SW480 (cell line): ENCODE results near the gene UBE2O.
"Not testable (repeated sequence)": the region's sequence is repeated elsewhere in the genome, so short reads cannot be mapped to it uniquely, and the experiment has no call there.

Source experiments
- DNase-seq: peaks from one replicate; pipeline ENCODE4 v3.0.0-alpha.2; 2016; ENCODE audit warnings: low spot score

The UBE2O gene

DNA sequence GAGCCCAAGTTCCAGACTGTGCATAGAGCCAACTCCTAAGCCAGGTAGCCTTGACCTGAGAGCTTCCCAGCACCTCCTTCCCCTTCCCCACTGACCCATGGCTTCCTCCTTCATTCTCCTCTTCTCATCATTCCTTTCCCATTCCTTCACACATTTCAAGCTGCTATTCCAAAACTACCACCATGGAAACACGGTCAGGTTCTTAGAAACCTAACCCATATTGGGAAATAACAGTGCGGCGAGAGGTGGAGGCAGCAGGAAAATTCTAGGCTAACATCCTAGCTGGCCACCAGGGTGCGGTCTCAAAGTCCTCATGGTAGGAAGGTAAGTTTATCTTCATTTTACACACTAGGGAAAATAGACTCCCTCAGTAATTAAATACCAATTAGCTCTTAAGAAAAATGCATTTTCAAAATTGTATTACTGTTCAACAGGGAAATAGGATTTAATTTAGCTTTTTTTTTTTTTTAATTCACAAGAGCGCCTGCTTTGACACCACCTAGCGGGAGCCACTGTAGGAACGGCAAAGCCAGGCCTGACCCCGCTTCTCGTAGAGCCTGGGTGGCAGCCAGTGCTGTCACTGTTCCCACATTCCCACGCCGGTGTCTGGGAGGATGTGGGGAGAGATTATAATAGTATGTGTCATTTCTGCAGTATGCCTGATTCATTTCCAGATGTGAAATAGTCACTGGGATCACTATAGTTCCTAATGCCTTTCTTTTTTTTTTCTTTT, 82.5 kb downstream of the UBE2O start:
- DNase-seq = no peak

DNA sequence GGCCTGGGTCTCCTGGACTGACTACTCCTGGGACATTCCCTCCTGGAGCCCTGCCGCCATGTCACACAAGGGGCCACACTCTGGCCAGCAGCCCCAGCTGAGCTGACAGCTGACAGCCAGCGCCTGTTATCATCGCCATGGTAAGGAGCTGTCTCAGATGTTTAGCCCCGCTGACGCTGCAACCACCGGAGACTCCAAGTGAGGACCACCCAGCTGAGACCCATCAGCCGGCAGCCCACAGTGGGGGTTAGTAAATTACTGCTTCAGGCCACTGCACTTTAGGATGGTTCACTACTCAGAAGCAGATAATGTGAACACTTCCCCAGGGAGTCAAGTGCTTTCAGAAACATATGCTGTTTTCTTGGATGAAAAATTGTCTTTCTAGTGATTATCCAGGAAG, 83.1 kb downstream of the UBE2O start:
- no peak for DNase-seq

DNA sequence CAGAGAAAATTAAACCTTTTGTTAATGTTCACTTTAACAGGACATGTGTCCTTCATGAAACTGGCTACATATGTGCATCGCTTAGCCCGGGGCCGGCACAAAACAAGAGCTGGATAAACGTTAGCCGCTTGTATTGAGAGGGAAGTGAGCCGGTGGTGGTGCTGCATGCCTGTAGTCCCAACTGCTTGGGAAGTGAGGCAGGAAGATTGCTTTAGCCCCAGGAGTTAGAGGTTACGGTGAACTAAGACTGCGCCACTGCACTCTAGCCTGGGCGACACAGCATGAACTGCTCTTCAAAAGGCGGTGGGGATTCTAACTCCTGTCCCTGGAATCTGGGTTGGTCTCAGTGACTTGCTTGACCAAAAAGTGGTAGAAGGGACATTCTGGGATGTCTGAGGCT, 83.6 kb downstream of the UBE2O start:
- DNase-seq = no peak

DNA sequence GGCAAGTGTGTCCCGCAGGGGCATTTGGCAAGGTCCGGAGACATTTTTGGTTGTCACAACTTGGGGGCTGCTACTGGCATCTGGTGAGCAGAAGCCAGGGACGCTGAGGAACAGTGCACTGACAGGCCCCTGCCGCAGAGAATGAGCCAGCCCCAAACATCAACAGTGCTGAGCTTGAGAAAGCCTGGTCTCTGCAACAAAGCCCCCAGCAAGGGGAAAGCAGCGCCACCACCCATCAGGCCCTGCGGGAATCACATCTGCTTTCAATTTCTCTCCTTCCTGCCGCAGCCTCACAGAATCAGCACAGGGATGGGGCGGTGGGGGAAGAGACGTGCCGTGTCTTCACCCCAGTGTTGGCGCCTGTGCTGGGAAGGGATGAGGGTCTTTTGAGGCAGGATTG, 84.4 kb downstream of the UBE2O start:
- DNase-seq = no peak

DNA sequence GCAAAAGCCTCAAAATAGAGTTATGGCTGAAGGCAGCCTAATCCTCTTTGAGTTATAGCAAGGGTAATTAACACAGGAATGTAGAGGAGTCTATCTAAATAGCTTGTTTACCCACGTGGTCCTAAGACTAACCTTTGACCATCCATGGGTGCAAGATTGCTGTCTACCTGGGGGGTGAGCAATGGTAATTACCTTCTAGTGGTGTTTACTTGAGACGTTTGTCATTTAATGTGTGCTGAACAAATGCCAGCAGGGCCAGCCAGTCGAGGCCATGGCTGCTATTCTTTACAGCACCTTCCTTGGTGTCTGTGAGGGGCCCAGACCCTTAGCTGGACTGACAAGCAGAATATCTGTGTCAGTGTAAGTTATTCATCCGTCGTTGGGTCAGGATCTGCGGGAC, 85.3 kb downstream of the UBE2O start:
- no peak for DNase-seq

DNA sequence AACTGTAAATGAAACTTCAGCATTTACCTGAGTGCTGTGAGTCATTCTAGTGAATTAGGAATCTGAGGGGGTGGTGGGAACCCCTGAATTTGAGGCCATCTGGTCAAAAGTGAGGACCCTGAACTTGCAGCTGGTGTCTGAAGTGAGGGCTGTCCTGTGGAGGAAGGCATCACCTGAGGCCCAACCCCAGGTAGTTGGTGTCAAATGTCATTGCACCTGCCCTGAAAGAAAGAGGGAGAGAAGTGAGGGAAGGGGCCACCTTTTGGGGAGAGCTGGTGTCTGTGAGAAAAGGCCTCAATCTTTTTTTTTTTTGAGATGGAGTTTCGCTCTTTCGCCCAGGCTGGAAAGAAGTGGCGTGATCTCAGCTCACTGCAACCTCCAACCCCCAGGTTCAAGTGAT, 86.7 kb downstream of the UBE2O start:
- DNase-seq = no peak

DNA sequence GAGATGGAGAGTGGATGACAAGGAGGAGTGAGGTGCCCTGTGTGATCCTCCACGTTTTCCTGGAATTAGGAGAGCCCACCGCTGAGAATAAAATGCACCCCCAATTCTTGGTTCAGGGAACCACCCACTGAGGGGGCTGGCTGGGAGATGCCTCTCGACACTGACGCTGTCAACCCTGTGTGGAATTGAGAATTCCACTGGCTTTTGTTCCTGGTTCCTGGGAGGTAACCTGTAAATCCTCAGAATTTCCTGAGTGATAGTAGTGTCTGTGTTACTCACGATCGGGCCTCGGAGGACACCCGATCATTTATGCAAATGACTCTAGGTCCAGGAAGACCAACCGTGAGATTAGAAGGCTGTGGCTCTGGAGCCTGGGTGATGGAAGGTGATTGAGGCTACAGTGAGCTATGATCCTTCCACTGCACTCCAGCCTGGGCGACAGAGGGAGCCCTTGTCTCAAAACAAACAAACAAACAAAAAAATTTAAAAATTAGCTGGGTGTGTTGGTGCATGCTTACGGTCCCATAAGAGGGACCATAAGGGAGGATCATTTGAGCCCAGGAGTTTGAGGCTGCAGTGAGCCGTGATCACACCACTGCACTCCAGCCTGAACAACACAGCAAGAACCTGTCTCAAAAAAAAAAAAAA, 87.6 kb downstream of the UBE2O start:
- DNase-seq = peak; percentile 36

DNA sequence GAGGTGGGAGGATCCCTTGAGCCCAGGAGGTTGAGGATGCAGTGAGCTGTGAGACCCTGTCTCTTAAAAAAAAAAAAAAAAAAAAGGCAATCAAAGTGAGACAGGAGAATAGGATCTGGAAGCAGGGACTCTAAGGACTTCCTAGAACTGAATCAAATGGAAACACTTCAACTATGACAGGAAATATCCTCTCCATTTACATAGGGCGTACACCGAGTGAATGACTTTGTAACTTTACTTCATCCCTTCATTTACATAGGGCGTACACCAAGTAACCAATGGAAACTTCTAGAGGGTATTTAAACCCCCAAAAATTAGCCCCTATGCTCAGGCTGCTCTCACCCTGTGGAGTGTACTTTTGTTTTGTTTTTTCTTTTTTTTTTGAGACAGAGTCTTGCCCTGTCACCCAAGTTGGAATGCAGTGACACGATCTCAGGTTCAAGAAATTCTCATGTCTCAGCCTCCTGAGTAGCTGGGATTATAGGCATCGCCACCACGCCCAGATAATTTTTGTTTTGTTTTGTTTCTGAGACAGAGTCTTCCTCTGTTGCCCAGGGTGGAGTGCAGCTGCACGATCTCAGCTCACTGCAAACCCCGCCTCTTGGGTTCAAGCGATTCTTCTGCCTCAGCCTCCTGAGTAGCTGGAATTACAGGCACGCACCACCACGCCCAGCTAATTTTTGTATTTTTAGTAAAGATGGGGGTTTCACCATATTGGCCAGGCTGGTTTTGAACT, 89.7 kb downstream of the UBE2O start:
- DNase-seq = no peak

DNA sequence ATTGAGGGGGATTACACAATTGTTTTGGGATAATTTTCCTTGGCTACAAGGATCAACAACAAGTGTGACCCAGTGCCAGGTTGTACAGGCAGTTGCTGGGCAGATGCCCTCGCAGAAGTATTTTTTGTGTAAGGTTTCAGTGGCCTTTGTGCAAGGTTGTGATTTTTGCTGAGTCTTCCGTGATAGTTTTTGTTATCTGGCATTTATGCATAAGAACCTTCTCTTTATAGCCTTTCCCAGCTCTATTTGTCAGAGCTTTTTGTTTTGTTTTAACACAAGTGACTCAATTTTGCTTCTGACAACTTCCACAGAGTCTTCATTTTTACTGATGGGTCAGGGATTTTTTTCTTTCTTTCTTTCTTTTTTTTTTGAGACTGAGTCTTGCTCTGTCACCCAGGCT, 92.5 kb downstream of the UBE2O start:
- DNase-seq = no peak

DNA sequence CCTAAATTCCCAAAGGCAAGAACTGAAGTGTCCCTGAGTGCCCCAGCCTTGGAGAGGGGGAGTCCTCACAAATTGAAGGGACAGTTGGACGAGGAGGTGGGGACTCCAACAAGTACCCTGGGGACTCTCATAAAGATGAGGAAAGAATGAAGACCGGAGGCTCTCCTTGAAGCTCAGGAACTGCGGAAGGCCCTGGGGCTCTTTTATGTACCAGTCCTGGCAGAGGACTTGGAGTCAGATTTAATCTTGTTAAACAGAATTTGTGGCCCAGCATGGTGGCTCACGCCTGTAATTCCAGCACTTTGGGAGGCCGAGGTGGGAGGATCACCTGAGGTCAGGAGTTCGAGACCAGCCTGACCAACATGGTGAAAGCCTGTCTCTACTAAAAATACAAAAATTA, 93.2 kb downstream of the UBE2O start:
- not testable (repeated sequence) for DNase-seq

DNA sequence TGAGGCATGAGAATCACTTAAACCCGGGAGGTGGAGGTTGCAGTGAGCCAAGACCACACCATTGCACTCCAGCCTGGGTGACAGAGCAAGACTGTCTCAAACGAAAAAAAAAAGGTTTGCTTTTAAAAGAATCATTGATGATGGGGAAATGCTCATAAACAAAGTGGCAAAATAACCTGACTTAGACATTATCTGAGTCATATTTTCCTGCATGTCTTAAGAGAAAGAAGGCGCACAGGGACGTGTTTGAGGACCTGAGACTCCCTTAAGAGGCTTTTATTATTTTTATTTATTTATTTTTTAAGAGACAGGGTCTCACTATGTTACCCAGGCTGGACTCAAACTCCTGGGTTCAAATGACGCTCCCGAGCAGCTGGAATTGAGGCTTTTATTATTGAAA, 93.6 kb downstream of the UBE2O start:
- no peak for DNase-seq

DNA sequence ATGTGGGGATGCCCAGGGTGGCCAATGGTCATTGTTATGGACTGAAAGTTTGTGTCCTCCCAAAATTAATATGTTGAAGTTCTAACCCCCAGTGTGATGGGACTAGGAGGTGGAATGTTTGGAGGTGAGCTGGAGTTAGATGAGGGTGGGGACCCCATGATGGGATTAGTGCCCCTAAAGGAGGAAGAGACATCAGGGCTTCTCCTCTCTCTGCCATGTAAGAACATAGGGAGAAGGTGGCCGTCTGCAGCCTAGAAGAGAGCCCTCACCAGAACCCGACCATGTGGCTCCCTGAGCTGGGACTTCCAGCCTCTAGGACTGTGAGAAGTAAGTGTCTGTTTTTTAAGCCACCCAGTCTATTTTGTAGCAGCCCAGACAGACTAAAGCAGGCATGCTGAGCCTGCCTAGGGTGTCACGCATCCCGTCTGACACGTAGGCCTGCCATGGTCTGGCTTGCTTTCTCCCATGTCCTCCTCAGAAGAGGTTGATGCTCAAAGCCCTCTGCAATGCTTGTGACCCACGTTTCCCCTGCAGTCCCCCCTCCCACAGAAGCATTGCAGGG, 95.3 kb downstream of the UBE2O start:
- DNase-seq = no peak

DNA sequence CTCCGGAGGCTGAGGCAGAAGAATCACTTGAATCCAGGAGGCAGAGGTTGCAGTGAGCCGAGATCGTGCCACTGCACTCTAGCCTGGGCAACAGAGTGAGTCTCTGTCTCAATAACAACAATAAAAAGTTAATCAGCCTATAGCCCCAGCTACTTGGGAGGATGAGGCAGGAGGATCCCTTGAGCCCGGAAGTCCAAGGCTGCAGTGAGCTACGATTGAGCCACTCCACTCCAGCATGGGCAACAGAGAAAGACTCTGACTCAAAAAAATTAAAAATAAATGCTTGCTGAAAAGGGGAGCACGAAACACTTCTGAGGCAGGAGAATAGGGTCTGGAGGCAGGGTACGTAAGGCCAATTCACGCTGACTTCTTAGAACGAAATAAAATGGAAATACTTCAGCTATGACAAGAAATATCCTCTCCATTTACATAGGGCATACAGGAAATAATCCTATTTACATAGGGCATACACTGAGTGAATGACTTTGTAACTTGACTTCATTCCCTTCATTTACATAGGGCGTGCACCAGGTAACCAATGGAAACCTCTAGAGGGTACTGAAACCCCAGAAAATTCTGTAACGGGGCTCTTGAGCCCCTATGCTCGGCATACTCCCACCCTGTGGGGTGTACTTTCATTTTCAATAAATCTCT, 96.0 kb downstream of the UBE2O start:
- DNase-seq = no peak

DNA sequence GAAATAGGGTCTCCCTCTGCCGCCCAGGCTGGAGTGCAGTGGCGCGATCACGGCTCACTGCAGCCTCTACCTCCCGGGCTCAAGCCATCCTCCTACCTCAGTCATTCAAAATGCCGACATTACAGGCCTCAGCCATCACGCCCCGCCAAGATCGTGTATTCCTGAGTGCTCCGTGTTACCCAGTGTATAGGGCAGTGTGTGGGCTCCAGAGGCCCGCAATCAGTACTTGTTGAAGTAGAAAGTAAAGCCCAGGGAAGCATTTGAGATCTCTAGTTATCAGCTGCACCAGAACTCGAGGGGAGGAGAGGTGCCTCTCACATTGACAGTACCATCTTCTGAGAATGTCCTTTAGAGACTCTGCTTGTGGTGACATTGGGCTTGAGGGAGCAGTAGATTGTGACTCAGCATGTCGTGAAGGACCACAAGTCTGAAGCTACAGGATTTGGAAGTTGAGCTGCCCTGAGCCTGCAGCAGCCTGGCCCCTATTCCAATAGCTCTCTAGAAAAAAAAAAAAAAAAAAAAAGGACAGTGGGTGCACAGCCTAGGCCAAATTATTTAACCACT, 98.1 kb downstream of the UBE2O start:
- no peak for DNase-seq

DNA sequence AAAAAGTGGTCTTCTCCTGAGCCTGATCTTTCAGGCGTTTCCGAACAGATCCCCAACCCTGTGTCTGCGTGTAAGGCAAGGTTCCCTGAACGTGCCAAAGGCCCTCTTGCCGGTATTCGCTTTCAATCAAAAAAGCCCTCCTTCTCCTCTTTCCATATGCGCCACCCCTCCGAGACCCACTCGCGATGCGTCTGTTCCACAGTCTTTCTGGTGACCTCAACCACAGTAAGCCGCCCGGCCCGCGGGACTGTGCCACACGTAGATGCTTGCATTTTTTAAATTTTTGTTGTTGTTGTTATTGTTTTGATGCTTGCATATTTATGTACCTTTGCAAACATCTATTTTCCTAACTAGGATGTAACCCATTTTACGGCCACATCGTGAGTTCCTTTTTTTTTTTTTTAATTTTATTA, 98.6 kb downstream of the UBE2O start:
- no peak for DNase-seq

DNA sequence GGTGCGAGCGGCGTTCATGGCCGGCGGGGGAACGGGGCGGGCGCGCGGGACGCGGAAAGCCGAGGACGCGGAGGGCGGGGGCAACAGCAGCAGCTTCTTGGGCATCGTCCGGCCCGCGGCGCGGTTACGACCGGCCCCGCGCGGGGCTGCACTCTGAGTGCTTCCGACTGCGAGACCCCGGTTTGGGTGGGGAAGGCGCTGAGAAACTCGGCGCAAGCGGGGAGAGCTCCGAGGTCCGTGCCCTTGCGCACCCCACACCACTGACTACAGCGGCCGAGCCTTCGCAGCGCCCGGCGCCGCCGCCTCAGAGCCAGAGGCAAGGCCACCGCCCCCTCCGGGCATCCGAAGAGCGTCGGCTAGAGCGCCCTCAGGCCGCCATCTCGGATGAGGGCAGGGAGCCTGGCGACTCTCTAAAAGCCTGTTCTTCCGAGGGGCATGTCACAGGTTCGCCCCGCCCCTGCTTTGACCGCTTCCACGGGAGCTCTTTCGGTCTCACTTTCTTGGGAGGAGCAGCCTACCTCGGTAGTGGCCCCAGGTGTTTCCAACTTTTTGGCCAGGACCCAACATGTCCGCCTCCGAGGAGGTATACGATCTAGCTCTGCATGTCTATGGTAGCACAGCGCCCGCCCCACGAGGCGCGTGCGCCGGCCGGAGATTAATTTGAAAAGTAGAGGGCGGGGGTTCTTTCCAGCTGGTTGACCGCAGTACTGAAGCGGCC, 99.2 kb downstream of the UBE2O start, which contains the start of gene PRPSAP1:
TSS of gene PRPSAP1 (minus strand) at position 318 of the 718 bp plus-strand sequence. CDS start at position 105, 213 bp downstream.
- peak; percentile 88 for DNase-seq

DNA sequence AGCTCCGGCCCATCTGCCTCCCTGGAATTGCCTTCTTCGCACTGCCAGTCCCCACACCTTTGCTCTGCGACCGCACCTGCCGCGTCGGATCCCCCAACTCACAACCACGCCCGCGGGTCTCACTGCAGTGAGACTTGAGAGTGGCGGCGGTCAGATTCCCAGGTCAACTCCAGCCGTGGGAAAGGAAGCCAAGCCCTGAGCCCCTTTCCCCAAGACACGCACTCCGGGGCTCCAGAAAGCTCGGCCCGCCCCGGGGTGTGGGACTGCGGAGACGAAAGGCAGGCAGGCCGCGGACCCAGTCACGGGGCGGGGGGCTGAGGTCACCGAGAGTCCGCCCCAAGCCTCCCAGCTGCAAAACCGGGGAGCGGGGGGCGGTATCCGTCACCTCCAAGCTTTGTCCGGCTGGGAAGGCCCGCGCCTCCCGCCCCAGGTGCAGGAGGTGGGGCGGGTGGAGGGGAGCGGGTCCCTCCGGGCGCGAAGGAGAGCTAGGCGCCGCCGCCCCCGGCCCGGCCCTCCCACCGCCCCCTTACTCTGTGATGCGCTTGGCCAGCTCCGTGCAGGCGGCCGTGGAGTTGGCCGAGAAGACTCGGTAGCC, 99.9 kb downstream of the UBE2O start:
- peak; percentile 25 for DNase-seq

DNA sequence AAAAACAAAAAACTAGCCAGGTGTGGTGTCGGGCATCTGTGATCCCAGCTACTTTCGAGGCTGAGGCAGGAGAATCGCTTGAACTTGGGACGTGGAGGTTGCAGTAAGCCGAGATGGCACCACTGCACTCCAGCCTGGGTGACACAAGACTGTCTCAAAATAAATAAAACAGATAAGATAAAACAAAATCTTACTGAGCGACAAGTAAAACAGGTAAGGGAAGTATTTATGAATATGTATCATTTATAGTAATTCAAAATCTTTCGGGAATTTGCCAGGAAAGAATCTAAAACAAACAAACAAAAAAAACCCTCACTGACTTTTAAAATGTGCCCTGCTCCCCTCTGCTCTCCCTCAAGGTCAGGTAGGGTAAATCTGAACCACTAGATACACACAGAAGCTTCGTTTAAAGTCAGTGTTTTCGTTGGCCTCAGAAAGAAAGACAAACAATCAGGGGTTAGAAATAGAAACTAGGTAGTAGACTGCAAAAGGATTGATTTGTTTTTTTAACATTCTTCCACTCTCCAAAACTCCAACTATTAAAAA, 101.4 kb downstream of the UBE2O start:
- no peak for DNase-seq

DNA sequence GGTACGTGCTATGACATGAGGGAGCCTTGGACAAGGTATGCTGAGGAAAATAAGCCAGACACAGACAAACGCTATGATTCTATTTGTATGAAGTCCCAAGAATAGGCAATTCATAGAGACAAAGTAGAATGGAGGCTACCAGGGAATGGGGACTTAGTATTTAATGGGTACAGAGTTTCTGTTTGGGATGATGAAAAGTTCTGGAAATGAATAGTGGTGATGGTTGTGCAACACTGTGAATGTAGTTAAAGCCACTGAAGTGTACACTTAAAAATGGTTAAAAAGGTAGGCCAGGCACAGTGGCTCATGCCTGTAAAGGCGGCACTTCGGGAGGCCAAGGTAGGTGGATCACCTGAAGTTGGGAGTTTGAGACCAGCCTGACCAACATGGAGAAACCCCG, 102.5 kb downstream of the UBE2O start:
- no peak for DNase-seq

DNA sequence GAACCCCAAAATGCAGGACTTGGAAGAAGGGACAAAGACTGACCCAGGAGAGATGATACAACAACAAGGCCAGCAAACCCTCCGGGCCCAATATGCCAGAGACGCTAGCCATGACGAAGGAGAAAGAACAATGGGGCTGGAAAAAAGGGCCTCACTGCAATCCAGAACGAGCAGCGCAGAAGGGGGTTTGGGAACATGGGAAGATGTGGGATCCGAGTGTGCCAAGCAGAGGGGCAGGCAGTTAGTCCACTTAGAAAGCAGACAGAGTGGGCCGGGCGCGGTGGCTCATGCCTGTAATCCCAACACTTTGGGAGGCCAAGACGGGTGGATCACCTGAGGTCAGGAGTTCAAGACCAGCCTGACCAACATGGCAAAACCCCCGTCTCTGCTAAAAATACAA, 106.0 kb downstream of the UBE2O start:
- DNase-seq = not testable (repeated sequence)
